LNCAP (cell line): ENCODE data around the gene IL22RA2.

Source experiments
- TF ChIP-seq, protein P1 (sequence below): fragments of 450-650 bp; IDR thresholded peaks from 2 replicates; pipeline ENCODE4 v1.5.1; 2017; ENCODE audit warnings: mild to moderate bottlenecking

The IL22RA2 gene

DNA sequence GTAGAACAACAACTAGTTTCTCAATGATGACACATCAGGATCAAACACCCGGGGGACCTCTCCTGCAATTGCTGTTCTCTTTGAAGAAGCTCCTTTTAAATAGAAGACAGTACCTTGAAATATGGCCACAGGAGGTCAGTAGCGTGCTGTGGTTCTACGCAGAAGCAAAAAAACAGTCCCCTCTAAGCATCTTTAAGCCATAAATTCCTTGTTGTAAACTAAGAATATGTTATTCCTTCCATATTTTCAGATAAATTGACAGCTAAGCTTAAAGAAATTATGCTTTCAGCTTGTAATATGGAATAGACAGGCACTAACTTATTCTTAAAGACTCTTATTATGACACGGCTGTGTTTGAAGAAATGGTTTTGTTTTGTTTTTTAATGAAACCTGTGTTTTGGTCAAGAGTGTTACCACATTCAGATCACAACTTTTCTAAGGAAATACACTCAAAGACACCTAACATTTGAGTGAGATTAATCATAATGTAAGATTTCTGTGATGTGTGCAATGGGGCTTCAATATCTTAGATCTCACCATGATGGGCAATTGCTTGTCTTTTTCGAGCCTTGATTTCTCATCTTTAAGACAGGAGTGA lies 78.9 kb downstream of the IL22RA2 start:
- TF ChIP-seq, protein P1, sequence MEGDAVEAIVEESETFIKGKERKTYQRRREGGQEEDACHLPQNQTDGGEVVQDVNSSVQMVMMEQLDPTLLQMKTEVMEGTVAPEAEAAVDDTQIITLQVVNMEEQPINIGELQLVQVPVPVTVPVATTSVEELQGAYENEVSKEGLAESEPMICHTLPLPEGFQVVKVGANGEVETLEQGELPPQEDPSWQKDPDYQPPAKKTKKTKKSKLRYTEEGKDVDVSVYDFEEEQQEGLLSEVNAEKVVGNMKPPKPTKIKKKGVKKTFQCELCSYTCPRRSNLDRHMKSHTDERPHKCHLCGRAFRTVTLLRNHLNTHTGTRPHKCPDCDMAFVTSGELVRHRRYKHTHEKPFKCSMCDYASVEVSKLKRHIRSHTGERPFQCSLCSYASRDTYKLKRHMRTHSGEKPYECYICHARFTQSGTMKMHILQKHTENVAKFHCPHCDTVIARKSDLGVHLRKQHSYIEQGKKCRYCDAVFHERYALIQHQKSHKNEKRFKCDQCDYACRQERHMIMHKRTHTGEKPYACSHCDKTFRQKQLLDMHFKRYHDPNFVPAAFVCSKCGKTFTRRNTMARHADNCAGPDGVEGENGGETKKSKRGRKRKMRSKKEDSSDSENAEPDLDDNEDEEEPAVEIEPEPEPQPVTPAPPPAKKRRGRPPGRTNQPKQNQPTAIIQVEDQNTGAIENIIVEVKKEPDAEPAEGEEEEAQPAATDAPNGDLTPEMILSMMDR: peak; percentile 80
